Spleen (tissue), 11 donors: Measurements from ENCODE around the gene ARL8B. TPM values are rescaled to one million over a fixed set of nuclear protein-coding genes. Genes with fewer than 3 reads are reported as not detected.

Experiments
- DNase-seq: peaks from one replicate; pipeline ENCODE4 v3.0.0-alpha.2; 2020
- H3K27ac ChIP-seq, 8 donors: fragments of 200-600 bp; sonication (generic) in 7 of 8; 1 replicate in 4 of 8; 2 replicates in 4 of 8; pipeline versions ENCODE4 v1.5.0 to v1.8.0; 2016 to 2021; ENCODE audit warnings: inconsistent platforms in 4 of 8, mild to moderate bottlenecking in 4 of 8, moderate library complexity in 1 of 8
- H3K27me3 ChIP-seq, 7 donors: fragments of 200-600 bp; sonication (generic) in 6 of 7; replicated peaks in 1 of 7; 1 replicate in 4 of 7; 2 replicates in 3 of 7; pipeline versions ENCODE4 v1.5.0 to v1.8.0; 2016 to 2021; ENCODE audit warnings: inconsistent platforms in 3 of 7, mild to moderate bottlenecking in 1 of 7
- H3K36me3 ChIP-seq, 6 donors: fragments of 200-600 bp; sonication (generic) in 5 of 6; 1 replicate in 4 of 6; 2 replicates in 2 of 6; pipeline versions ENCODE4 v1.5.0 to v1.8.0; 2016 to 2021; ENCODE audit warnings: inconsistent platforms in 2 of 6
- H3K4me1 ChIP-seq, 6 donors: fragments of 200-600 bp; sonication (generic) in 5 of 6; 1 replicate in 3 of 6; 2 replicates in 3 of 6; pipeline versions ENCODE4 v1.5.0 to v1.8.0; 2016 to 2021; ENCODE audit warnings: inconsistent platforms in 3 of 6
- H3K4me3 ChIP-seq, 8 donors: fragments of 200-600 bp; sonication (generic) in 7 of 8; 1 replicate in 4 of 8; 2 replicates in 4 of 8; pipeline versions ENCODE4 v1.5.0 to v1.8.0; 2016 to 2021; ENCODE audit warnings: inconsistent platforms in 4 of 8, mild to moderate bottlenecking in 4 of 8, moderate library complexity in 2 of 8
- H3K9me3 ChIP-seq, 8 donors: fragments of 200-600 bp; sonication (generic) in 7 of 8; 1 replicate in 4 of 8; 2 replicates in 4 of 8; pipeline versions ENCODE4 v1.5.0 to v1.8.0; 2016 to 2021; ENCODE audit warnings: inconsistent platforms in 4 of 8
- CTCF ChIP-seq, 11 experiments: fragments of 200-600 bp in 7 of 11; fragments of 450-650 bp in 4 of 11; sonication (generic) in 4 of 11; IDR thresholded peaks in 8 of 11; conservative IDR thresholded peaks in 3 of 11; 1 replicate in 7 of 11; 2 replicates in 4 of 11; pipeline versions ENCODE4 v1.4.0 to v1.8.0; 2016 to 2021; ENCODE audit warnings: antibody characterized with exemption in 11 of 11, inconsistent platforms in 4 of 11, mild to moderate bottlenecking in 1 of 11
- POLR2A ChIP-seq, 3 donors: fragments of 450-650 bp; IDR thresholded peaks; one replicate each; pipeline ENCODE4 v1.5.1; 2017; ENCODE audit warnings: antibody characterized with exemption in 3 of 3, mild to moderate bottlenecking in 1 of 3
- POLR2AphosphoS5 ChIP-seq, 3 donors: sonication (generic); formaldehyde crosslinking; IDR thresholded peaks; one replicate each; pipeline ENCODE4 v1.5.1; 2017; ENCODE audit warnings: antibody characterized with exemption in 3 of 3
- WGBS, 5 donors: extraction: QIAGEN DNeasy Blood & Tissue Kit in 3 of 5; methylation state at CpG; one replicate each; pipeline versions ENCODE4 v1.1.5 to v1.1.7; 2013 to 2018; 5-methylcytosine and 5-hydroxymethylcytosine counted together
- intact Hi-C: fragments of 100-400 bp; cut with DNase I; formaldehyde crosslinking; loops from one replicate; pipeline ENCODE4 v1.15.0; 2023; ENCODE audit warnings: low total_unique reads
- polyA plus RNA-seq, 3 donors: library from polyadenylated mRNA; stranded (reverse); fragments of 200-250 nt; gene quantifications; one replicate each; pipeline ENCODE4 v1.2.1, GENCODE V29; 2013
- total RNA-seq, 7 donors: library from RNA; depleted of rRNA in 3 of 7; stranded (reverse); fragments of >200 nt in 3 of 7; fragmentation: NEBNext Ultra II Directional in 4 of 7; extraction: Animal tissue kit (Norgen Biotek cat#: 25700) in 4 of 7; gene quantifications; one replicate each; pipeline versions ENCODE4 v1.1.0 to v1.2.1, GENCODE V29; 2016 to 2021
- donor health status: healthy with polysubstance abuse.
- donor health status: DM: no; HTN: no; CAD: no; lungs with moderate emphysema.
- donor health status: DM: no; HTN: no; CAD: no.
- donor health status: Bipolar disorder and iron deficiency.
- donor health status: healthy.
- donor health status: DM: no; HTN: no; CAD: no.
- donor health status: DM: yes; HTN: yes; CAD: no.

The ARL8B gene
- total and polyA plus RNA-seq, 10 donors = 23.0 to 120 (median 58.9) TPM

- Histone ChIP-seq H3K9me3 (no peaks in the 10 kb centered on the region), H3K4me3 (no peak overlapping the region), H3K27me3 (no peaks in the 10 kb centered on the region), H3K27ac (no peak overlapping the region), H3K4me1 (peaks cover 10 to 96% (median 46%) of the 10 kb centered on the region in 6 donors), H3K36me3 (no peaks in the 10 kb centered on the region)
- intact Hi-C loops = no loop called here
- 73 to 80% (median 77%) methylated on average over 3 of the region's 3 CpGs for WGBS, 5 donors
- TF ChIP-seq POLR2A (IDR thresholded peaks at IDR 0.05) (no peak), CTCF (IDR thresholded peaks at IDR 0.05 in 8 of 11, conservative IDR thresholded peaks at IDR 0.05 in 3 of 11) (no peak), POLR2AphosphoS5 (IDR thresholded peaks at IDR 0.05) (no peak)
- no peak for DNase-seq
Observed at GRCh38 chr3:5160321-5160720, 38.2 kb downstream of the ARL8B start.

- no peaks in the 10 kb centered on the region for H3K9me3 ChIP-seq
- intact Hi-C loops = no loop called here
- DNase-seq = no peak
- peaks cover 10 to 96% (median 52%) of the 10 kb centered on the region in 6 donors for H3K4me1 ChIP-seq
- no peak for TF ChIP-seq POLR2AphosphoS5 (IDR thresholded peaks at IDR 0.05)
- no peak for TF ChIP-seq CTCF (IDR thresholded peaks at IDR 0.05 in 8 of 11, conservative IDR thresholded peaks at IDR 0.05 in 3 of 11)
- TF ChIP-seq POLR2A (IDR thresholded peaks at IDR 0.05) = no peak
- no peak overlapping the region for H3K4me3 ChIP-seq
- H3K27ac ChIP-seq = peak overlapping the region in 2 of 8 donors; percentile 3 to 31
- H3K36me3 ChIP-seq = no peaks in the 10 kb centered on the region
- H3K27me3 ChIP-seq = no peaks in the 10 kb centered on the region
- 71 to 81% (median 74%) methylated on average over 4 of the region's 4 CpGs for WGBS, 5 donors
Observed at GRCh38 chr3:5160940-5161858, 39.1 kb downstream of the ARL8B start.

GRCh38 chr3:5162102-5162501, 40.0 kb downstream of the ARL8B start:
- Histone ChIP-seq H3K4me3 (no peak overlapping the region), H3K9me3 (no peaks in the 10 kb centered on the region), H3K4me1 (peaks cover 10 to 96% (median 57%) of the 10 kb centered on the region in 6 donors), H3K27ac (peak overlapping the region in 1 of 8 donors; percentile 12), H3K27me3 (no peaks in the 10 kb centered on the region), H3K36me3 (no peaks in the 10 kb centered on the region)
- intact Hi-C loops = no loop called here
- TF ChIP-seq POLR2A (IDR thresholded peaks at IDR 0.05) = no peak
- TF ChIP-seq POLR2AphosphoS5 (IDR thresholded peaks at IDR 0.05) = no peak
- 86 to 100% (median 92%) methylated on average over 1 of the region's 1 CpG for WGBS, 5 donors
- DNase-seq = no peak

- intact Hi-C loops = no loop called here
- Histone ChIP-seq H3K36me3 (peaks cover 0 to 4% (median 3%) of the 10 kb centered on the region in 6 donors), H3K9me3 (no peaks in the 10 kb centered on the region), H3K27ac (no peak overlapping the region), H3K27me3 (no peaks in the 10 kb centered on the region), H3K4me3 (no peak overlapping the region), H3K4me1 (peaks cover 6 to 91% (median 54%) of the 10 kb centered on the region in 6 donors)
- no peak for DNase-seq
- 86 to 96% (median 92%) methylated on average over 4 of the region's 4 CpGs for WGBS, 5 donors
- TF ChIP-seq POLR2AphosphoS5 (IDR thresholded peaks at IDR 0.05) = no peak
Observed at GRCh38 chr3:5165698-5166097, 43.6 kb downstream of the ARL8B start.

GRCh38 chr3:5166846-5167245, 44.8 kb downstream of the ARL8B start:
- H3K36me3 ChIP-seq = peaks cover 0 to 15% (median 13%) of the 10 kb centered on the region in 6 donors
- TF ChIP-seq CTCF (IDR thresholded peaks at IDR 0.05 in 8 of 11, conservative IDR thresholded peaks at IDR 0.05 in 3 of 11) (no peak), POLR2AphosphoS5 (IDR thresholded peaks at IDR 0.05) (no peak), POLR2A (IDR thresholded peaks at IDR 0.05) (no peak)
- H3K4me3 ChIP-seq = no peak overlapping the region
- no peak overlapping the region for H3K27ac ChIP-seq
- WGBS, 5 donors = 55 to 81% (median 61%) methylated on average over 2 of the region's 2 CpGs
- H3K27me3 ChIP-seq = no peaks in the 10 kb centered on the region
- H3K9me3 ChIP-seq = no peaks in the 10 kb centered on the region
- intact Hi-C loops = no loop called here
- no peak for DNase-seq
- peaks cover 0 to 80% (median 43%) of the 10 kb centered on the region in 6 donors for H3K4me1 ChIP-seq
